Right cardiac atrium (tissue), 5 donors: Measurements from ENCODE around the gene ATF6. TPM values are rescaled to one million over a fixed set of nuclear protein-coding genes. Genes with fewer than 3 reads are reported as not detected.

Source experiments
- ATAC-seq, 2 donors: fragments of 200-7000 bp; cut with Tn5 transposase; one replicate each; pipeline versions ENCODE4 v1.8.0 to v1.9.1; 2020; ENCODE audit warnings: moderate library complexity in 2 of 2, mild to moderate bottlenecking in 1 of 2
- DNase-seq, 3 donors: peaks; one replicate each; pipeline ENCODE4 v3.0.0-alpha.2; 2020
- H3K27ac ChIP-seq: one replicate; pipeline ENCODE4 v1.5.1; 2013; ENCODE audit warnings: mild to moderate bottlenecking, low read length, control low read depth, moderate library complexity
- H3K27me3 ChIP-seq: one replicate; pipeline ENCODE4 v1.6.1; 2013; ENCODE audit not compliant: control insufficient read depth, insufficient read depth
- H3K4me1 ChIP-seq: one replicate; pipeline ENCODE4 v1.6.1; 2013; ENCODE audit warnings: low read length; ENCODE audit not compliant: control insufficient read depth, insufficient read depth
- H3K4me3 ChIP-seq: one replicate; pipeline ENCODE4 v1.5.1; 2013; ENCODE audit warnings: low read length, control low read depth
- H3K9me3 ChIP-seq: one replicate; pipeline ENCODE4 v1.6.1; 2013; ENCODE audit warnings: low read length; ENCODE audit not compliant: control insufficient read depth
- WGBS: extraction: QIAGEN DNeasy Blood & Tissue Kit; methylation state at CpG from one replicate; pipeline ENCODE4 v1.1.7; 2013; 5-methylcytosine and 5-hydroxymethylcytosine counted together
- intact Hi-C, 4 donors: fragments of 100-400 bp; cut with DNase I; formaldehyde crosslinking; loops; one replicate each; pipeline versions ENCODE4 v1.11.0 to v1.14.0; 2022 to 2023
- polyA plus RNA-seq: library from polyadenylated mRNA; stranded (reverse); fragments of 200-250 nt; gene quantifications from one replicate; pipeline ENCODE4 v1.2.3, GENCODE V29; 2013
- total RNA-seq, 4 donors: library from RNA; stranded (reverse); fragmentation: NEBNext Ultra II Directional; extraction: Animal tissue kit (Norgen Biotek cat#: 25700); gene quantifications; one replicate each; pipeline ENCODE4 v1.2.1, GENCODE V29; 2021
- donor health status: healthy with polysubstance abuse.
- donor health status: DM: no; HTN: yes; CAD: no.
- donor health status: DM: no; HTN: no; CAD: no.
- donor health status: DM: no; HTN: yes; CAD: no; lungs with severe emphysema.
- donor health status: DM: yes; HTN: yes; CAD: no.

The ATF6 gene
- total and polyA plus RNA-seq, 5 donors = 5.7 to 18.5 (median 15.6) TPM

DNA sequence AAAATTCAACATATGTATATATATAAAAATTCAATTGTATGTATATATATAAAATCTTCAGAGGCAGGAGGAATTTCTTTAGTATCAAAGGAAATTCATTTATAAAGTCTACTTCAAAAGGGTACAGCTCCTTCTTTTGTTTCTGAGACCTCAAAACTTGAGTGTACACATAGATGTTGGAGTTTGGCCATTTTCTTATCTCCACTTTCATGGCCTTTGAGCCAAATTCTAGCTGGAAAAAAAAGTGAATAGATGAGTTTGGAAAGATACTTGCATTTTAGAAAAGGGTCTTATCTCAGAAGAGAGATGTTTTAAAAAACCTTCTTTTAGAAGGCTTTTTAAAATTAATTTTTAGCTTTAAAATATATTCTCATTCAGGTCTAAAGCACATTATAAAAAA is 103.2 kb downstream of the ATF6 start:
- DNase-seq (no peak), ATAC-seq (no peak)
- intact Hi-C loops = loop anchor here in 1 of 4 donors (5.0 kb wide), 2 partner anchors 153 to 168 kb away; partner anchors contain the start of gene OLFML2B
- Histone ChIP-seq H3K27ac (no peak overlapping the region), H3K4me1 (no peaks in the 10 kb centered on the region), H3K27me3 (no peaks in the 10 kb centered on the region), H3K9me3 (no peaks in the 10 kb centered on the region), H3K4me3 (no peak overlapping the region)

DNA sequence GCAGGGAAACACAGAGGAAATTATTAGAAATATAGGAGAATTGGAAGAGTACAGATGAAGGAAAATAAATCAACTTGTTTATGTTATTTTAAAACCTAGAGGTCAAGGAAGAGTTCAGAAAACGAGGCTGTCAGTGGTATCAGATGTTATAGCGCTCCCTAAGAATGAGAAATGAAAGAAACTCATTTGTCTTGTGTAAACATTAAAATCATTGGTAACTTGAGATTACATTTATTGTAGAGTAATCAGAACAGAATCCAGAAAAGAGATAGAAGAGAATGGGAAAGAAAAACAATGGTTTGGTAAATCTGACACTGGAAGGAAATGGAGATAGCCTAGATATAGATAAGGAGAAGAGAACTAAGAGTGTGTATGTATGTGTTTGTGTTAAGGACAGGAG is 106.4 kb downstream of the ATF6 start:
- H3K27ac ChIP-seq = no peak overlapping the region
- no peak overlapping the region for H3K4me3 ChIP-seq
- intact Hi-C loops = no loop called here
- H3K27me3 ChIP-seq = no peaks in the 10 kb centered on the region
- no peaks in the 10 kb centered on the region for H3K4me1 ChIP-seq
- 76% methylated on average over 2 of the region's 2 CpGs for WGBS
- H3K9me3 ChIP-seq = no peaks in the 10 kb centered on the region
- DNase-seq = no peak
- no peak for ATAC-seq

DNA sequence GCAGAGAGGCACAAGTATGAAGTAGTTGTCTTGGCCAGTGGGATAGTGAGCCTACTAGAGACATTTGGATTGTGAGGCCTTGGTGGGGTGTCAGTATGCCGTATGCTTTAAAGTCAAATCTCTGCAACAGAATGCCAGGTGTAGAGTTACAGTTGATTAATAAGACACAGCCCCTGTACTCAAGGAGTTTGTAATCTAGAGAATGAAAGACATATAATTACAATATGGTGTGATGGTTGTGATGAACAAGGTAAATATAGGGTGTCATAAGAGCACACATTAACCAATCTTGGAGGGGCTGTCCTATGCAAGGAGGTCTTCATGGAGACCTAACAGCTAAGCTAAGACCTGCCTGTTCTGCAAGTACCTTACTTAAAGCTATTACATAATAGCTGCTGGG is 113.1 kb downstream of the ATF6 start:
- 98% methylated on average over 1 of the region's 1 CpG for WGBS
- H3K4me3 ChIP-seq = no peak overlapping the region

DNA sequence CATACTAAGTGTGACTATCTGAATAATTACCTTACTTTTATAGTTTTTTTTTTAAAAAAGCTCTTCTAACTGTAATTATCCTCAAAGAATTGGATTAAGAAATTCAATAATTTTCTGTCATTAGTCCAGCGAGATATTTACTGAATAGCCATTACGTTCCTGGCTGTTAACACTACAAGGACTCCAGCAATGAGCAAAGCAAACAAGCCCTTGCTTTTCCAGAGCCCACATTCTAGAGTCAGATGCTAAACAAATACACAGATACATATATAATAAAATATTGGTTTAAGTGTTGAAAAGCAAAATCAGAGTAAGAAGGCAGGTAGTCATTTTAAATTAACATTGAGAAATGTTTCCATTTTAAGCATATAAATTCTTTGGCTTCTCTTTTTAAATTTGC is 118.4 kb downstream of the ATF6 start:
- Histone ChIP-seq H3K27ac (no peak overlapping the region), H3K4me3 (no peak overlapping the region), H3K9me3 (no peaks in the 10 kb centered on the region), H3K27me3 (no peaks in the 10 kb centered on the region), H3K4me1 (no peaks in the 10 kb centered on the region)
- no peak for ATAC-seq
- WGBS = 61% methylated on average over 2 of the region's 2 CpGs
- intact Hi-C loops = no loop called here
- DNase-seq = no peak

More for the DNA sequence above, 113.1 kb downstream of the ATF6 start:
- no peaks in the 10 kb centered on the region for H3K27me3 ChIP-seq
- ATAC-seq = no peak
- intact Hi-C loops = no loop called here
- no peaks in the 10 kb centered on the region for H3K4me1 ChIP-seq
- no peak for DNase-seq
- no peak overlapping the region for H3K27ac ChIP-seq
- no peaks in the 10 kb centered on the region for H3K9me3 ChIP-seq

DNA sequence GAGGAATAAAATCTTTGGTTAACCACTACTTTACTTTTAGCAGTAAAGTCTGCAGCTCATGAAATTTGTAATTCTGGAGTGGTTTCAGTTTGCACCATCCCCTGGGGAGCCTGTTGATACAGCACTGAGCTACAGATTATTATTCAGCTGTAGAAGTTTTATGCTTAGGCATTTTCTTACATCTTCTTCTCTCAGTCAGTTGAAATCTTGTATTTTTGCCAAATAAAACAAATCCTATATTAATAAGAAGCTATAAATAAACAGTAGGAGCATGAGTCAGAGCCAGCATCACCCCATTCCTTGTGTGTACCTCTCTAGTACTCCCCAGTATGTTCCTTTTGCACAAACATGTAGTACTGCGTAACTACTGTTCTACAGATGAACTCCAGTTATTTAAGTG is 118.9 kb downstream of the ATF6 start:
- ATAC-seq (peak; percentile 51 to 77), DNase-seq (peak in 2 of 3 donors; percentile 17 to 41)
- Histone ChIP-seq H3K27me3 (no peaks in the 10 kb centered on the region), H3K4me3 (no peak overlapping the region), H3K4me1 (no peaks in the 10 kb centered on the region), H3K27ac (no peak overlapping the region), H3K9me3 (no peaks in the 10 kb centered on the region)
- 78% methylated on average over 1 of the region's 1 CpG for WGBS
- intact Hi-C loops = no loop called here

DNA sequence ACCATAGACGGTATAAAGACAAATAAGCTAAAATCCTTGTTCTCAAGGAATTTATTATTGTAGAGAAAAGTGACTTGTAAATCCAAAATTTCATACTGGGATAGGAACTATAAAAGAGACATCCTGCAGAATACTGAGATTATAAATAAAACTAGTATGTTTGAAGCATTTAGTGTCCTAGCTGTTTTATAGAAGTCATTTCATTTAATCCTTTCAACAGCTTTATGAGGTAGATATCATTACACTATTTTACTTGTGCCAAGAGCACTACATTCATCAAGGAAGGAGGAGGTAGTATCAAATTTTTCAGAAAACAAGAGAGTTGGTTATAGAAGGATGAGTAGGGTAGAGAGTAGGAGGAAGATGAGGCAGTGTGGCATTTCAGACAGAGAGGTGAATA is 119.6 kb downstream of the ATF6 start:
- intact Hi-C loops = no loop called here
- H3K9me3 ChIP-seq = no peaks in the 10 kb centered on the region
- WGBS = 61% methylated on average over 1 of the region's 1 CpG
- no peaks in the 10 kb centered on the region for H3K4me1 ChIP-seq
- H3K27ac ChIP-seq = no peak overlapping the region
- ATAC-seq = no peak
- H3K4me3 ChIP-seq = no peak overlapping the region
- DNase-seq = no peak
- no peaks in the 10 kb centered on the region for H3K27me3 ChIP-seq

DNA sequence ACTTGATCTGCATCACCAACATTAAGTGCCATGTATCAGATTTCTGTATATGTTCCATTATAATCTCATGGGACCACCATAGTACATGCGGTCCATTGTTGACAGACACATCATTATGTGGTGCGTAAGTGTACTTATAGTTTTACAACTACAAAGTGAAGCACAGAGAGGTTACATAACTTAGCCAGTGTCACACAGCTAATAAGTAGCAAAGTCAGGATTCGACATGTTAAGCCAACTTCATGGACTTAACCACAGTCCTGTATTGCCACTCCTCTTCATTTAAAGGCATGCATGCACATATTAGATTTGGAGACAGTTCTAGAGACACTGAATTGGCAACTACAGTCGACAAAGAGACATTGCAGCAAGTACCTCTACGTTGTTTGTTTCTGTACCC is 120.5 kb downstream of the ATF6 start:
- 97% methylated on average over 5 of the region's 5 CpGs for WGBS
- DNase-seq = no peak
- no peak overlapping the region for H3K27ac ChIP-seq
- no peaks in the 10 kb centered on the region for H3K27me3 ChIP-seq
- intact Hi-C loops = no loop called here
- H3K4me1 ChIP-seq = no peaks in the 10 kb centered on the region
- no peak for ATAC-seq
- H3K9me3 ChIP-seq = no peaks in the 10 kb centered on the region
- H3K4me3 ChIP-seq = no peak overlapping the region

DNA sequence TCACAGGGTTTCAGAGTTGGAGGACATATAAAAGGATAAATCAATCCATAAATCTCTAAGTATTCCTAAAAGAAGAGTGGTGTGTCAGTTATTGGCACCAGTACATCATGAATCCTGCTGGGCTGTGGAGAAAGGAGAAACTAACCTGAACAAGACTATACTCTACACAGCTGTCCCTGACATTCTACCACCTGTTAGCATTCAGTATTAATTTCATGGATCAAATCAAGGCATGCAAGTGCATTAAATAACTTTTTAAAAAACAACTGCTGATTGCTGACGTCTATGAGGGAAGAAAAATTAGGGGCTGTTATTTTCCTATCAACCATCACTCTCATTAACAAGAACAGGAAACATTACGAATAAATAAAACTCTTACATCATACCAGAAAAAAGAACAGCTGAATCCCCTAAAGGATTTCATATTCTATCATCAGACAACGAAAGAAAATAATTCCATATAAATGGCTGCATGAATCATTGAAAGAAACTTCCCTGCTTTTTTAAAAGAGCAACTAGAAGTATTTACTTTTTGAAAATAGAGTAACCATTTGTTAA is 121.7 kb downstream of the ATF6 start:
- no peaks in the 10 kb centered on the region for H3K27me3 ChIP-seq
- WGBS = 60% methylated on average over 3 of the region's 3 CpGs
- no peak for DNase-seq
- H3K4me1 ChIP-seq = no peaks in the 10 kb centered on the region
- ATAC-seq = no peak
- intact Hi-C loops = no loop called here
- no peak overlapping the region for H3K4me3 ChIP-seq
- no peak overlapping the region for H3K27ac ChIP-seq
- H3K9me3 ChIP-seq = no peaks in the 10 kb centered on the region

DNA sequence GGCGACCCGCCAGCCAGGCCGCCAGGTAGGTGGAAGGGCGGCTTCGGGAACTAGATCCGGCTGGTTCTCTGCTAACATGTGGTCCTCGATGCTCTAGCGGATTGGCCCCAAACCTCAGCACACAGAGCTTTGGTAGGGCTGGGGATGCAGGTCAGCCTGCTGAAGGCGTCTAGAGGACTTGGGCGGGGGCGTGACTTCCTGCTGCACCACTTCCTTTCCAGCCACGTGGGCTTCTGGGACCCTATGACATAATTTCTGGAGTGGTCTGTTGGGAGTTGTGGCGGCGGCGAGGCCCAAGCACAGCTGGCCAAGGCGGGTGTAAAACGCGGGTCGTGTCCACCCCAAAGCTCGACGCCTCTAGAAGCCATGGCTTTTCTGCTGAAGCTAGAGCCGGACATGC is 124.5 kb downstream of the ATF6 start:
- intact Hi-C loops = no loop called here
- ATAC-seq = peak in 1 of 2 donors; percentile 11
- 96% methylated on average over 22 of the region's 22 CpGs for WGBS

DNA sequence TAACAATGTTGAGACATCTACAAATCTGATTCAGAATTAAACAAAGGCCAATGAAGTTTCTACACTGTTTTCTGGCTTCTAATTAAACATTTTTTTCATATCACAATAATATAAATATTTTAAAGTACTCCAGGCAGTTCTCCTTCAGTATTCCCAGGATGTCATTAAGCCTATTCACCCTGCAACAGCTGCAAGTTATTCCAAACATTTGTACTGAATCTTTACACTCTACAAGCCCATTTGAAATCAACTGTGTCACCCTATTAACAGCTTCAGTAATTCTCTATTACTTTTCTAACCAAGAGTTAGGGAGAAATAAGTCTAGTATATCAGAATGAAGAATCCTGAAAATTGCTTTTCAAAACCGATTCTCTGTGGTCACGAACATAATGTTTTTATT is 133.0 kb downstream of the ATF6 start:
- H3K4me3 ChIP-seq = no peak overlapping the region
- DNase-seq (no peak), ATAC-seq (no peak)
- no peak overlapping the region for H3K27ac ChIP-seq
- no peaks in the 10 kb centered on the region for H3K27me3 ChIP-seq
- intact Hi-C loops = no loop called here
- no peaks in the 10 kb centered on the region for H3K9me3 ChIP-seq
- no peaks in the 10 kb centered on the region for H3K4me1 ChIP-seq
- WGBS = 85% methylated on average over 2 of the region's 2 CpGs

More for the DNA sequence above, 124.5 kb downstream of the ATF6 start:
- DNase-seq = peak in 1 of 3 donors; percentile 29
- Histone ChIP-seq H3K9me3 (no peaks in the 10 kb centered on the region), H3K4me3 (no peak overlapping the region), H3K4me1 (no peaks in the 10 kb centered on the region), H3K27ac (no peak overlapping the region), H3K27me3 (no peaks in the 10 kb centered on the region)

DNA sequence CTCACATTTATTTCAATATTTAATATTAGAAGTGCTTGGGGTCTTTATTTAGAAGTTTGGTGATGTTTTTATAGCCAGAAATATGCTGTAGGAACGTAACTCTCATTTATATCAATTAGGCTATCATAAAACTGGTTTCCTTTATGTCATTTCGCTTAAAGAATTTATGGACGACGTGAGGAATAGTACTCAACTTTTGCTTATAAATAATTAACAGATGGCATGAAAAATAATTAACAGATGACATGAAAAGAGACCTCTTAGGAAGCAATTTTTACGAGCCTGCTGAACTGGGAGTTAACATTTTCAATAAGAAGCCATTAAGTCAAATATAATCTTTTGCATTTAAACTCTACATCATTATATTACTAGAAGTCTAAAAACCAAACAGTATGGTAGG is 134.0 kb downstream of the ATF6 start:
- Histone ChIP-seq H3K27me3 (no peaks in the 10 kb centered on the region), H3K4me1 (no peaks in the 10 kb centered on the region), H3K9me3 (no peaks in the 10 kb centered on the region), H3K27ac (no peak overlapping the region), H3K4me3 (no peak overlapping the region)
- ATAC-seq (no peak), DNase-seq (no peak)
- intact Hi-C loops = no loop called here
- 94% methylated on average over 5 of the region's 5 CpGs for WGBS

DNA sequence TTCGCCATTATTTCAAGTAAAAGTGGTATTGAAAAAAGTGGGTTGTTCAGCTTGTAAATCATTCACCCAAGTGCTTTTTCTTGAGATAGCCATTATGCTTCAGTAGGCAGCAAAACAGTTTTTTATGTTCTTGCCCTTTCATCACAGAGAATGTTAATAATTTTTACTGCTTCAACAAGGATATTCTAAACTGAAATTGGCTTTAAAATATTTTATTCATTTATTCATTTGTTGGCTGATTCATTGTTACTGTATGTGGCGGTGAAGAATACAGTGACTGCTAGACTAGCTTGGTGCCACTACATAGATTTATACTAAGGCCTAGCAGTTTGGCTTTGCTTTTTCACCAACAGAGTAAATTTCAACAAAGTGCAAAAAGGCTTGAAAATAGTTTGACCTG is 136.1 kb downstream of the ATF6 start:
- Histone ChIP-seq H3K4me3 (no peak overlapping the region), H3K4me1 (no peaks in the 10 kb centered on the region), H3K27ac (no peak overlapping the region), H3K27me3 (no peaks in the 10 kb centered on the region), H3K9me3 (no peaks in the 10 kb centered on the region)
- 97% methylated on average over 2 of the region's 2 CpGs for WGBS
- ATAC-seq (no peak), DNase-seq (no peak)
- intact Hi-C loops = no loop called here
